ENCODE data around the gene SHMT1.
A peak's percentile ranks its signal among the peaks of the same experiment; 100 is the strongest.
"Not testable (repeated sequence)": the region's sequence is repeated elsewhere in the genome, so short reads cannot be mapped to it uniquely, and the experiment has no call there.

Gene SHMT1

GRCh38 chr17:18326572-18326971 is 36.8 kb downstream of the SHMT1 start:
- DNase-seq (ENCODE audit: low read depth, low spot score) = no peak

- no peak for DNase-seq (ENCODE audit: low read depth, low spot score)
Measured at GRCh38 chr17:18326039-18326438, 37.3 kb downstream of the SHMT1 start.

GRCh38 chr17:18324140-18325050 is 39.0 kb downstream of the SHMT1 start:
- DNase-seq (ENCODE audit: low read depth, low spot score) = no peak

- DNase-seq (ENCODE audit: low read depth, low spot score) = no peak
Measured at GRCh38 chr17:18323507-18324139, 39.7 kb downstream of the SHMT1 start.

GRCh38 chr17:18323007-18323406 is 40.3 kb downstream of the SHMT1 start:
- no peak for DNase-seq (ENCODE audit: low read depth, low spot score)

- DNase-seq (ENCODE audit: low read depth, low spot score) = no peak
Measured at GRCh38 chr17:18322522-18322921, 40.8 kb downstream of the SHMT1 start.

- DNase-seq (ENCODE audit: low read depth, low spot score) = no peak
Measured at GRCh38 chr17:18321309-18321708, 42.0 kb downstream of the SHMT1 start.

GRCh38 chr17:18320301-18320700 is 43.0 kb downstream of the SHMT1 start:
- no peak for DNase-seq (ENCODE audit: low read depth, low spot score)

GRCh38 chr17:18319604-18320256 is 43.6 kb downstream of the SHMT1 start:
- DNase-seq (ENCODE audit: low read depth, low spot score) = no peak

GRCh38 chr17:18318771-18319450 is 44.4 kb downstream of the SHMT1 start:
- DNase-seq (ENCODE audit: low read depth, low spot score) = no peak

- no peak for DNase-seq (ENCODE audit: low read depth, low spot score)
Measured at GRCh38 chr17:18318117-18318516, 45.2 kb downstream of the SHMT1 start.

- no peak for DNase-seq (ENCODE audit: low read depth, low spot score)
Measured at GRCh38 chr17:18315961-18316360, 47.4 kb downstream of the SHMT1 start.

- DNase-seq (ENCODE audit: low read depth, low spot score) = no peak
Measured at GRCh38 chr17:18315562-18315922, 47.8 kb downstream of the SHMT1 start.

GRCh38 chr17:18314731-18315561 is 48.4 kb downstream of the SHMT1 start, which contains the start of the genes SMCR8 and TOP3A:
Gene SMCR8, plus strand, starts transcription at chr17:18315293. Its CDS starts 497 bp downstream, at chr17:18315790.
Gene TOP3A, minus strand, starts transcription at chr17:18314994. Its CDS starts 216 bp downstream, at chr17:18314778.
- DNase-seq (ENCODE audit: low read depth, low spot score) = peak; percentile 96

- DNase-seq (ENCODE audit: low read depth, low spot score) = no peak
Measured at GRCh38 chr17:18314059-18314730, 49.2 kb downstream of the SHMT1 start.

GRCh38 chr17:18309202-18309601 is 54.1 kb downstream of the SHMT1 start:
- no peak for DNase-seq (ENCODE audit: low read depth, low spot score)

GRCh38 chr17:18303206-18303605 is 60.1 kb downstream of the SHMT1 start:
- not testable (repeated sequence) for DNase-seq (ENCODE audit: low read depth, low spot score)

- no peak for DNase-seq (ENCODE audit: low read depth, low spot score)
Measured at GRCh38 chr17:18300725-18301480, 62.4 kb downstream of the SHMT1 start.

- DNase-seq (ENCODE audit: low read depth, low spot score) = not testable (repeated sequence)
Measured at GRCh38 chr17:18298061-18298460, 65.3 kb downstream of the SHMT1 start.
